Osteocyte (in vitro differentiated cells): ENCODE results near the gene SH3RF3. TPM values are rescaled to one million over a fixed set of nuclear protein-coding genes. Genes with fewer than 3 reads are reported as not detected.

ENCODE experiments used
- DNase-seq: peaks from one replicate; pipeline ENCODE4 v3.0.0; 2021; ENCODE audit warnings: mixed read lengths; ENCODE audit not compliant: unreplicated experiment; ENCODE audit errors: extremely low spot score
- H3K27ac Mint-ChIP-seq: one replicate; pipeline ENCODE4 v1.8.0; 2021; ENCODE audit warnings: mild to moderate bottlenecking, mixed read lengths; ENCODE audit not compliant: unreplicated experiment
- H3K27me3 Mint-ChIP-seq: one replicate; pipeline ENCODE4 v1.8.0; 2021; ENCODE audit warnings: mixed read lengths; ENCODE audit not compliant: unreplicated experiment
- H3K36me3 Mint-ChIP-seq: one replicate; pipeline ENCODE4 v1.8.0; 2021; ENCODE audit warnings: mixed read lengths; ENCODE audit not compliant: unreplicated experiment
- H3K4me1 Mint-ChIP-seq: one replicate; pipeline ENCODE4 v1.8.0; 2021; ENCODE audit warnings: mixed read lengths; ENCODE audit not compliant: unreplicated experiment
- H3K4me3 Mint-ChIP-seq: one replicate; pipeline ENCODE4 v1.8.0; 2021; ENCODE audit warnings: mild to moderate bottlenecking, moderate library complexity, mixed read lengths; ENCODE audit not compliant: unreplicated experiment
- H3K9me3 Mint-ChIP-seq: one replicate; pipeline ENCODE4 v1.8.0; 2021; ENCODE audit warnings: mixed read lengths; ENCODE audit not compliant: unreplicated experiment
- total RNA-seq: library from RNA; stranded (reverse); gene quantifications from 2 replicates; pipeline ENCODE4 v1.2.1, GENCODE V29; 2021
- TF ChIP-seq, protein P1 (sequence below): fragments of 200-600 bp; sonication (generic); IDR thresholded peaks from 2 replicates; pipeline ENCODE4 v1.5.0; 2021; ENCODE audit warnings: antibody characterized with exemption, mild to moderate bottlenecking, moderate library complexity

The SH3RF3 gene
- total RNA-seq, 1 donor from 2014 or later: 79.4 TPM

DNA sequence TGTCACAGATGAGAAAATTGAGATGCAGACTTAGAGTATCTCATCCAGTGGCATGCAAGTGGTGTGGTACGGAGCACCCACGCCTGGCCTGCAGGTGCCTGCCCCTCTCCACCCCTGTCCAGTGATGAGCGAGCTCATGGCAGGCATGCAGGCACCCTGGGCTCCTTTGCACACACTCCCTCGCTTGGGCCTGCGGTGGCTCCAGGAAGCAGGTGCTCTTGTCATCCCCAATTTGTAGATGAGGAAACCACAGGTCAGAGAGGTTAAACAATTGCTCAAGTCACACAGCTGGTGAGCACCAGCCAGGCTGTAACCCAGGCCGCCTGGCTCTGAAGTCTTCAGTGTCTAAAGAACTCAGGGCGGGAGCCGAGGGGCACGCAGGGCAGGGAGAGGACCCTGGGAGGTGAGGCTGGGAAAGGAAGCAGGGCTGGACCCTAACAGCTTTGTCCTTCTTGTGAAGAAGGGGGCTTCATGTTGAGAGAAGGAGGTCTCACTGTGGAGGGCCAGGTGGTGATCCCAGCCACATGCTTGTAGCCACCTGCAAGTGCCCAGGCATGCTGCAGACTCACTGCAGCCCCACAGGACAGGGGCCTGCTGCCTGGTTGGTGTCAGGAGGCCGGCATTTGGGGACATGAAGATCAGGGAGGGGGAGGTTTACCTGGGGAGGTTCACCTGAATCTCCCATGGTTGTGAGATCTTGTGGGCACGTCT is 166.2 kb downstream of the SH3RF3 start:
- H3K27ac Mint-ChIP-seq: peak overlapping the region; percentile 10
- H3K4me1 Mint-ChIP-seq: peaks cover 74% of the 10 kb centered on the region
- DNase-seq: no peak
- H3K4me3 Mint-ChIP-seq: no peak overlapping the region
- peaks cover 3% of the 10 kb centered on the region for H3K9me3 Mint-ChIP-seq
- TF ChIP-seq, protein P1, sequence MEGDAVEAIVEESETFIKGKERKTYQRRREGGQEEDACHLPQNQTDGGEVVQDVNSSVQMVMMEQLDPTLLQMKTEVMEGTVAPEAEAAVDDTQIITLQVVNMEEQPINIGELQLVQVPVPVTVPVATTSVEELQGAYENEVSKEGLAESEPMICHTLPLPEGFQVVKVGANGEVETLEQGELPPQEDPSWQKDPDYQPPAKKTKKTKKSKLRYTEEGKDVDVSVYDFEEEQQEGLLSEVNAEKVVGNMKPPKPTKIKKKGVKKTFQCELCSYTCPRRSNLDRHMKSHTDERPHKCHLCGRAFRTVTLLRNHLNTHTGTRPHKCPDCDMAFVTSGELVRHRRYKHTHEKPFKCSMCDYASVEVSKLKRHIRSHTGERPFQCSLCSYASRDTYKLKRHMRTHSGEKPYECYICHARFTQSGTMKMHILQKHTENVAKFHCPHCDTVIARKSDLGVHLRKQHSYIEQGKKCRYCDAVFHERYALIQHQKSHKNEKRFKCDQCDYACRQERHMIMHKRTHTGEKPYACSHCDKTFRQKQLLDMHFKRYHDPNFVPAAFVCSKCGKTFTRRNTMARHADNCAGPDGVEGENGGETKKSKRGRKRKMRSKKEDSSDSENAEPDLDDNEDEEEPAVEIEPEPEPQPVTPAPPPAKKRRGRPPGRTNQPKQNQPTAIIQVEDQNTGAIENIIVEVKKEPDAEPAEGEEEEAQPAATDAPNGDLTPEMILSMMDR: no peak
- H3K27me3 Mint-ChIP-seq: no peaks in the 10 kb centered on the region
- peaks cover 7% of the 10 kb centered on the region for H3K36me3 Mint-ChIP-seq

DNA sequence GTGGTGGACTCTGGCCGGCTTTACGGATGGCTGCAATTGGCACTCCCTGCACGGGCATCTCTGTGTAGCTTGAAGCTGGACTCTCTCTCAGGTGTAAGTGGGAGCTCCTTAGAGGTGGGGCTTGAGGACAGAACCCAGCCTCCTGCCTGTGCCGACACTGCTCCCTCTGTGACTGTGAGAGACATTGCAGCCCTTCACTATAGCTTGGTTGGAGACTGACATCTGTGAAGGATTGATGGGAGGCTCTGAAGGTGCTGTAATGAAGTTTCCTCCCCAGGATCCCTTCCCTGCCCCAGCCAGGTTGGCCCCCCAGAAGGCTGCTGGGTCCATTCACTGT is 166.7 kb downstream of the SH3RF3 start:
- Mint-ChIP-seq H3K27me3 (no peaks in the 10 kb centered on the region), H3K36me3 (peaks cover 7% of the 10 kb centered on the region), H3K9me3 (peaks cover 3% of the 10 kb centered on the region), H3K27ac (no peak overlapping the region), H3K4me3 (no peak overlapping the region), H3K4me1 (peaks cover 69% of the 10 kb centered on the region)
- TF ChIP-seq, protein P1: no peak
- no peak for DNase-seq

DNA sequence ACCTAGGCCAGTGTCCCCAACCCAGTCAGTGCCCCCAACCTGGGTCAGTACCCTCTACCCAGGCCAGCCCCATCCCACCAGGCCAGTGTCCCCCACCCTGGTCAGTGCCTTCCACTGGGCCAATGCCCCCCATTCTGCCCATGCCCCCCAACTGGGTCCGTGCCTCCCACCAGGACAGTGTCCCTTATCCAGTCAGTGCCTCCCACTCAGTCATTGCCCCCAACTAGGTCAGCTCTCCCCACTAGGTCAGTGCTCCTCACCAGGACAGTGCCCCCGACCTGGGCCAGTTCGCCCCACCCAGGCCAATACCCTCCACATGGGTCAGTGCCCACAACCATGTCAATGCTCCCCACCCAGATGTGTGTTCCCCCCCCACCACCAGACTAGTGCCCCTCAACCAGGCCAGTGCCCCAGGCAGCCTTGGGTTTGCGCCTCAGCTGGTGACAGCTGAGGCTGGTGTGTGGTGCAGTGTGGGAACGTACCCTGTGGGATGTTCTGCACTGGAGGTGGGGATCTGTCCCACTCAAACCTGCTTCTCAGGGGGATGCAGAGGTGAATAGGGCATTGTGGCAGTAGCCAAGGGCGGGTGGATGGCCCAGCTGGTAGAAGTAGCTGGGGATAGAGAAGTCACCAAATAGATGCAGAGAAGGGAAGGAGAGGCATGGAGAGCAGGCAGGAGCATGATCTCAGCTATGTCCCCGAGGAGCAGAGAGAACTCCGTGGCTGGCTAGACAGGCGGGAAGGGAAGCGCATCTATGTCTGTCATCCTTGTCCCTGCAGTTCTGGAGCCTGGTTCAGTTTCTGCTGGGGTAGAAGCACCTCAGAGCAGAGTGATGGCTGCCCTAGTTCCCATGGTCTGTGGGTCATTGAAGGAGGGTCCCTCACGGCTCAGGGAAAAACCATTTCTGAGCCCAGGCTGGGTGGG is 168.8 kb downstream of the SH3RF3 start:
- peak overlapping the region; percentile 26 for H3K4me3 Mint-ChIP-seq
- DNase-seq: no peak
- no peaks in the 10 kb centered on the region for H3K27me3 Mint-ChIP-seq
- H3K36me3 Mint-ChIP-seq: peaks cover 7% of the 10 kb centered on the region
- peak overlapping the region; percentile 79 for H3K27ac Mint-ChIP-seq
- peaks cover 49% of the 10 kb centered on the region for H3K4me1 Mint-ChIP-seq
- H3K9me3 Mint-ChIP-seq: peaks cover 3% of the 10 kb centered on the region
- TF ChIP-seq, protein P1: no peak

DNA sequence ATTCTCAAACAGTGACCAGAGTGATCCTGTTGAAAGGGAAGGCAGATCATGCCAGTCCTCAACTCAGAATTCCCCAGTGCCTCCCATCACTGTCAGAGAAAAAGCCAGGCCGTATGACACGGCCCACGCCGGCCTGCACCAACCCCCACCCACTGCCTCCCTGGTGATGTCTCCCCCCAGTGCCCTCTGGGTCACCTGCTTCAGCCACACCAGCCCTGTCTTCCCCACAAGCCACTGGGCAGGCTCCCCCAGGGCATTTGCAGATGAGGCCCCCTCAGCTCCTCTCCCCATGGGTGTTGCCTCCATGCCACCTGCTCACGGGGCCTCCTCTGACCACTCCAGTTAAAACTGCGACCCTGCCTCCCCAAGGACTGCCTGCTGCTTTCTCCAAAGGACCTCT is 169.8 kb downstream of the SH3RF3 start:
- H3K4me1 Mint-ChIP-seq: peaks cover 41% of the 10 kb centered on the region
- DNase-seq: no peak

More for the DNA sequence above, 169.8 kb downstream of the SH3RF3 start:
- H3K4me3 Mint-ChIP-seq: no peak overlapping the region
- no peaks in the 10 kb centered on the region for H3K27me3 Mint-ChIP-seq
- H3K27ac Mint-ChIP-seq: peak overlapping the region; percentile 79
- TF ChIP-seq, protein P1: no peak
- peaks cover 7% of the 10 kb centered on the region for H3K36me3 Mint-ChIP-seq
- H3K9me3 Mint-ChIP-seq: peaks cover 3% of the 10 kb centered on the region
